ENCODE measurements around the gene PPM1H. TPM values are rescaled to one million over a fixed set of nuclear protein-coding genes. Genes with fewer than 3 reads are reported as not detected.

PPM1H gene
- total RNA-seq, 2 donors from 2014 or later = 1.3 to 2.8 TPM

GRCh38 chr12:62622177-62622576 lies 312.8 kb downstream of the PPM1H start:
- no peak for DNase-seq (ENCODE audit: low spot score)
- intact Hi-C loops (cut with DNase I) = no loop called here

GRCh38 chr12:62621101-62621638 lies 313.8 kb downstream of the PPM1H start:
- no peak for DNase-seq (ENCODE audit: low spot score)
- intact Hi-C loops (cut with DNase I) = no loop called here

GRCh38 chr12:62618930-62619329 lies 316.0 kb downstream of the PPM1H start:
- no peak for DNase-seq (ENCODE audit: low spot score)
- intact Hi-C loops (cut with DNase I) = no loop called here

GRCh38 chr12:62618319-62618718 lies 316.6 kb downstream of the PPM1H start:
- no peak for DNase-seq (ENCODE audit: low spot score)
- intact Hi-C loops (cut with DNase I) = no loop called here

- DNase-seq (ENCODE audit: low spot score) = no peak
- intact Hi-C loops (cut with DNase I) = no loop called here
These were observed 321.9 kb downstream of the PPM1H start for GRCh38 chr12:62613081-62613480.

- intact Hi-C loops (cut with DNase I) = loop anchor here in 1 of 2 donors (10.0 kb wide), 1 partner anchor 118 kb away; no protein-coding TSS in a partner anchor
- no peak for DNase-seq (ENCODE audit: low spot score)
These were observed 328.3 kb downstream of the PPM1H start for GRCh38 chr12:62606654-62607053.

GRCh38 chr12:62605981-62606380 lies 329.0 kb downstream of the PPM1H start:
- intact Hi-C loops (cut with DNase I) = loop anchor here in 1 of 2 donors (10.0 kb wide), 1 partner anchor 119 kb away; no protein-coding TSS in a partner anchor
- DNase-seq (ENCODE audit: low spot score) = no peak

- no peak for DNase-seq (ENCODE audit: low spot score)
- intact Hi-C loops (cut with DNase I) = loop anchor here in 1 of 2 donors (5.0 to 10.0 kb wide), 2 partner anchors 120 to 187 kb away; no protein-coding TSS in a partner anchor
These were observed 330.1 kb downstream of the PPM1H start for GRCh38 chr12:62604871-62605270.

- no peak for DNase-seq (ENCODE audit: low spot score)
- intact Hi-C loops (cut with DNase I) = loop anchor here in 1 of 2 donors (5.0 to 10.0 kb wide), 2 partner anchors 120 to 188 kb away; no protein-coding TSS in a partner anchor
These were observed 330.6 kb downstream of the PPM1H start for GRCh38 chr12:62604373-62604772.

- intact Hi-C loops (cut with DNase I) = loop anchor here in 1 of 2 donors (5.0 to 10.0 kb wide), 2 partner anchors 121 to 189 kb away; no protein-coding TSS in a partner anchor
- DNase-seq (ENCODE audit: low spot score) = no peak
These were observed 331.2 kb downstream of the PPM1H start for GRCh38 chr12:62603811-62604098.

- DNase-seq (ENCODE audit: low spot score) = peak; percentile 97
- intact Hi-C loops (cut with DNase I) = loop anchor here in 1 of 2 donors (5.0 to 10.0 kb wide), 2 partner anchors 122 to 189 kb away; no protein-coding TSS in a partner anchor
These were observed 331.7 kb downstream of the PPM1H start for GRCh38 chr12:62603061-62603810.

GRCh38 chr12:62602255-62603060 lies 332.5 kb downstream of the PPM1H start:
- intact Hi-C loops (cut with DNase I) = loop anchor here in 1 of 2 donors (5.0 to 10.0 kb wide), 2 partner anchors 122 to 190 kb away; no protein-coding TSS in a partner anchor
- peak; percentile 97 for DNase-seq (ENCODE audit: low spot score)

GRCh38 chr12:62601765-62602164 lies 333.2 kb downstream of the PPM1H start:
- no peak for DNase-seq (ENCODE audit: low spot score)
- intact Hi-C loops (cut with DNase I) = loop anchor here in 1 of 2 donors (5.0 to 10.0 kb wide), 2 partner anchors 123 to 191 kb away; no protein-coding TSS in a partner anchor

GRCh38 chr12:62599854-62600437 lies 335.0 kb downstream of the PPM1H start:
- DNase-seq (ENCODE audit: low spot score) = no peak
- intact Hi-C loops (cut with DNase I) = loop anchor here in 1 of 2 donors (5.0 to 10.0 kb wide), 2 partner anchors 125 to 192 kb away; no protein-coding TSS in a partner anchor

- no peak for DNase-seq (ENCODE audit: low spot score)
- intact Hi-C loops (cut with DNase I) = no loop called here
These were observed 336.1 kb downstream of the PPM1H start for GRCh38 chr12:62598846-62599245.

- intact Hi-C loops (cut with DNase I) = no loop called here
- no peak for DNase-seq (ENCODE audit: low spot score)
These were observed 337.7 kb downstream of the PPM1H start for GRCh38 chr12:62597253-62597652.

Measured in posterior vena cava (tissue), 2 donors.